Bronchus fibroblast of lung (primary cell): ENCODE measurements around the gene UBAP2L. TPM values are rescaled to one million over a fixed set of nuclear protein-coding genes. Genes with fewer than 3 reads are reported as not detected.

ENCODE experiments used
- total RNA-seq: library from RNA; depleted of rRNA; stranded (reverse); fragments of >200 nt; gene quantifications from 2 replicates; pipeline ENCODE4 v1.2.3, GENCODE V29; 2015

UBAP2L gene, protein sequence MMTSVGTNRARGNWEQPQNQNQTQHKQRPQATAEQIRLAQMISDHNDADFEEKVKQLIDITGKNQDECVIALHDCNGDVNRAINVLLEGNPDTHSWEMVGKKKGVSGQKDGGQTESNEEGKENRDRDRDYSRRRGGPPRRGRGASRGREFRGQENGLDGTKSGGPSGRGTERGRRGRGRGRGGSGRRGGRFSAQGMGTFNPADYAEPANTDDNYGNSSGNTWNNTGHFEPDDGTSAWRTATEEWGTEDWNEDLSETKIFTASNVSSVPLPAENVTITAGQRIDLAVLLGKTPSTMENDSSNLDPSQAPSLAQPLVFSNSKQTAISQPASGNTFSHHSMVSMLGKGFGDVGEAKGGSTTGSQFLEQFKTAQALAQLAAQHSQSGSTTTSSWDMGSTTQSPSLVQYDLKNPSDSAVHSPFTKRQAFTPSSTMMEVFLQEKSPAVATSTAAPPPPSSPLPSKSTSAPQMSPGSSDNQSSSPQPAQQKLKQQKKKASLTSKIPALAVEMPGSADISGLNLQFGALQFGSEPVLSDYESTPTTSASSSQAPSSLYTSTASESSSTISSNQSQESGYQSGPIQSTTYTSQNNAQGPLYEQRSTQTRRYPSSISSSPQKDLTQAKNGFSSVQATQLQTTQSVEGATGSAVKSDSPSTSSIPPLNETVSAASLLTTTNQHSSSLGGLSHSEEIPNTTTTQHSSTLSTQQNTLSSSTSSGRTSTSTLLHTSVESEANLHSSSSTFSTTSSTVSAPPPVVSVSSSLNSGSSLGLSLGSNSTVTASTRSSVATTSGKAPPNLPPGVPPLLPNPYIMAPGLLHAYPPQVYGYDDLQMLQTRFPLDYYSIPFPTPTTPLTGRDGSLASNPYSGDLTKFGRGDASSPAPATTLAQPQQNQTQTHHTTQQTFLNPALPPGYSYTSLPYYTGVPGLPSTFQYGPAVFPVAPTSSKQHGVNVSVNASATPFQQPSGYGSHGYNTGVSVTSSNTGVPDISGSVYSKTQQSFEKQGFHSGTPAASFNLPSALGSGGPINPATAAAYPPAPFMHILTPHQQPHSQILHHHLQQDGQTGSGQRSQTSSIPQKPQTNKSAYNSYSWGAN
- total RNA-seq = 76.9 and 77.8 TPM in 2 replicates

DNA sequence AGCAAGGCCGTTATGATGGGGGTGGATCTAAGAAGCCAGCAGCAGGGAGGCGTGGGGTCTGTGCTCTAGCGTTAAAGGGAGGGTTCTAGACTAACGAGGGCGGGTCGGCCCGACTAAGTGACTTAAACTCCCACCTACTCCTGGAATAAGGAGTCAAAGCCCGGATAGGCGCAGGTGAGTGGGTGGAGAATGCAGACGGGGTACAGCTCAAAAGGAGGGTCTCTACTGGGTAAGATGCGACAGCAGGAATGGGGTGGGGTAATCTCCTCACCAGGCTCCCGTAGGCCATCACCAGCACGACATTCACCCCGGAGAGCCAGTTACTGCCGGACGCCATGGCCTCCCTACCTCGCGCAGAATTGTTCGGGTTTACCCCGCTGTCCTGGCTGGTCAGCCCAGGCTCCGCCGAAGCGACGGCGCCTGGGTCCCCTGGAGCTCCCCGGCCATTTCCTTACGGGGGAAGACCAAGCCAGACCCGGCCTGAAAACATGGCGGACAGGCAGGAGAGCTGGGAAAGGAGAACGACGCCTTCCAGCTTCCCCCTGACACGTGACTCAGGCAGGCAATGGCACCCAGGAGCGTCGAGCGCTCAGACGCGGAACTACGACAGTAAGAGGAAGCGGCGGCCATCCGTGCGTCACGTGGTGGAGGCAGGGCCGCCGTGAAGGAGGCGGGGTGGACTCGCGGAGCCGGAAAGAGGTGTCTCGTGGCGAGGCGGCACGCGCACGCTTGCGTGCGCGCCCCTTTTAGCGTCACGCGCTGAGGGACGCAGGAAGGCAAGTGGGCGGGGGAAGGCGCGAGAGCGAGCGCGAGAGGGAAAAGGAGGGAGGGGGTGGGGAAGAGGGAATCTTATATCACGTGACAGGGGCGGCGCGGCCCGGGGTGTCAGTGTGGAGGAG is at the start of gene UBAP2L:
UBAP2L (plus strand) TSS at position 885 of the 899 bp plus-strand sequence. CDS start 4,169 bp downstream, outside the sequence.

GRCh38 chr1:154191990-154192461 is 28.7 kb upstream of the UBAP2L start, which contains the start of gene TPM3:
TPM3 (minus strand) TSS chr1:154192100; CDS start chr1:154192018, 82 bp downstream.

DNA sequence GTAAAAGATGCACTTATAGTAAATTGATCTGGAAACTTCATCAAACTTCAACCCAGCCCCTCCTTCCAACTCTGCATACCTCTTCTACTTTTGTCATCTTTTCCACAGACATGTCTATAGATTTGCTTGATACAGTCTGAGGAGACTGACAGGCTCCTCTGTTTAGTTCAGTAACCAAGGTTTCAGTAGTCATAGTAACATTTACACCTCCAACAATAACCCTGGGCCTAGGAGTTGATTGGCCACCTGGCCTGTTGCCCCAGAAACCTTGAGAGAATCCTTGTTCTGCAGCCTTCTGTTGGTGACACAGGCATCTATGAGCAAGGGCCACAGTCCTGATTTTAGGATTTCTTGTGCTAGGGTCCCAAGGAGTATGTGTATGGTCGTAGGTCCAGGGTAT is 14.6 kb upstream of the UBAP2L start, which contains the start of gene CFAP141:
CFAP141 (minus strand) TSS at position 138 of the 400 bp plus-strand sequence; CDS start at position 112, 26 bp downstream.

DNA sequence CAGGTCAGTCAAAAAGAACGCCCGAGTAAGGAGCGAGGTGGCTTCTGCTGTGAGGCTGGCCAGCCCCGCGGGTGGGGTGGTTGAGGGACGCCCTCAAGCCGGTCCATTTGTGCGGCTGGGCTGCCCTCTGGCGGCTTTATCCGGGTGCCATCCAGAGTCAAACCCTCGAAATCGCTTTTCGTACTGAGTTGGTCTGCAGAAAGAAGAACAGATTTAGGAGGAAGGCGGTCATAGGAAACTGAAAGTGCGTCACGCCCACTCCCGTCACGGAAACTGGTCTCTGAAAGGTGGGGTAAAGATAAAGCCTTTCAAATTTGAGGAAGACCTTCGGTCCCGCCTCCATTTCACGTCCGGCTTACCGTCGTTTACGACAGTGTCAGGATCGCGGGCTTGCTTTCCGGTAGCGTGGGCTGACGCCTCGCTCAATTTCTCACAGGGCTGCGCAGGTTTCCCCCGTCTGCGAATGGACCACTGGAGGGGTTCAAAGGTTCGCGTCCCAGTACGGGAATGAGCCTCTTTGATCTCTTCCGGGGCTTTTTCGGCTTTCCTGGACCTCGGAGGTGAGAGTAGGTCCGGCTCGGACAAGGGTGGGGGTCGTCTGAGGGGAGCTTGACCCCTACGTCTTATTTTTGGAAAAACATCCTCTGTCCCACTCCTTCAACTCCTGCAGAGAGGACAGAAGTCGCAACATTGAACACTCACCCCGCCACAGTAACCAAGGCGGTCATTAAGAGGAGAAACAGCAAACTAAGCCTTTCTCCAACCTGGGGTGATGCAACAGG is 51.7 kb downstream of the UBAP2L start, which contains the start of gene HAX1:
HAX1 (plus strand) TSS at position 413 of the 782 bp plus-strand sequence; CDS start at position 508, 95 bp downstream.

Other genes with a start within 250 kb of the UBAP2L start
- 227 and 240 TPM in 2 replicates for gene JTB, start 243.3 kb upstream of the UBAP2L start, total RNA-seq
- gene RAB13, start 234.6 kb upstream of the UBAP2L start, total RNA-seq = 44.3 and 53.0 TPM in 2 replicates
- gene RPS27, start 230.2 kb upstream of the UBAP2L start, total RNA-seq = 2,070 and 2,121 TPM in 2 replicates
- gene NUP210L, start 65.9 kb upstream of the UBAP2L start, total RNA-seq = not detected in 2 replicates
- gene TPM3, start 28.9 kb upstream of the UBAP2L start, total RNA-seq = 370 and 476 TPM in 2 replicates
- not detected in 2 replicates for gene CFAP141, start 14.6 kb upstream of the UBAP2L start, total RNA-seq
- 143 and 159 TPM in 2 replicates for gene HAX1, start 51.7 kb downstream of the UBAP2L start, total RNA-seq
- not detected in 2 replicates for gene AQP10, start 100.1 kb downstream of the UBAP2L start, total RNA-seq
- 77.9 and 84.7 TPM in 2 replicates for gene ATP8B2, start 104.6 kb downstream of the UBAP2L start, total RNA-seq
- gene IL6R, start 184.4 kb downstream of the UBAP2L start, total RNA-seq = 2.1 and 3.7 TPM in 2 replicates